HT-29 (cell line): ENCODE data around the gene TMEM191B. TPM values are rescaled to one million over a fixed set of nuclear protein-coding genes. Genes with fewer than 3 reads are reported as not detected.
"Not testable (repeated sequence)": the region's sequence is repeated elsewhere in the genome, so short reads cannot be mapped to it uniquely, and the experiment has no call there.

ENCODE experiments used
- DNase-seq: peaks from one replicate; pipeline ENCODE4 v3.0.0-alpha.2; 2015; ENCODE audit warnings: low spot score
- total RNA-seq: library from RNA; depleted of rRNA; stranded (reverse); fragments of >200 nt; shearing (Covaris generic); gene quantifications from 2 replicates; pipeline ENCODE4 v1.2.3, GENCODE V29; 2014; rRNA removed

Gene TMEM191B
- total RNA-seq, result 5.0 and 12.5 TPM in 2 replicates

DNA sequence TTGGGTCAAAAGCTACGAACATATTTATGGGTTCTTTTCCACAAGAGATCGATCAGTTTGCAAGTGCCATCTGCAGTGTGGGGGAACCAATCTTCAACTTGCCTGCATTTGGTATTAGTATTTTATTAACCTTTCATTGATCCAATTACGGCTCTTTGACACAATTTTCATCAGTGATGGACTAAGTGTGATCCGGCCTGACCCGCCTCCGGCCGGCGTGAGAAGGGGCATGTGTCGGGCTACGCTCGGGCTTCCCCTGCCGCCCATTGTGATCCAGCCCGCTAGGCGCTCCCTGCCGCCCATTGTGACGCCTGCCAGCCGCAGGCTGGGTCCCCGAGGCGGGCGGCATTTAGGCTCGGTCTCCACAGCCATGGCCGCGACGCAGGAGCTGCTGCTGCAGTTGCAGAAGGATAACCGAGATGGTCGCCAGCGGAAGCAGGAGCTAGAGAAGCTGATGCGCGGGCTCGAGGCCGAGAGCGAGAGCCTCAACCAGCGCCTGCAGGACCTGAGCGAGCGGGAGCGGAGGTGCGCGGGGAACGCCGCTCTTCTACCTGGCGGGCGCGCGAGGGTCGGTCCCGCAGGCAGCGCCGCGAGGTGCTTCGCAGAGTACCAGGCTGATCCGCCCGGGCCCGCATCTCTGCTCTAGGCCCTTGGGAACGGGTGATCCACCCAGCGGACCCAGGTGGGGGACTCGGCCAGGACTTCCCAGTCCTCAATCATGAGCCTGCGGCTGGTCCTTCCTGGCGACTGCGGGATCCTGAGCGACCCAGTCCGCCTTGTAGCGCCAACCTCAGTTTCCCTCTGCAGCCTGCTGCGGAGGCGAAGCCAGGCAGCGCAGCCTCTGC, at the start of gene TMEM191B:
Gene TMEM191B, plus strand, starts transcription at position 51 of the 845 bp plus-strand sequence. Its CDS starts 179 bp downstream, at position 230.
- DNase-seq, result not testable (repeated sequence)

DNA sequence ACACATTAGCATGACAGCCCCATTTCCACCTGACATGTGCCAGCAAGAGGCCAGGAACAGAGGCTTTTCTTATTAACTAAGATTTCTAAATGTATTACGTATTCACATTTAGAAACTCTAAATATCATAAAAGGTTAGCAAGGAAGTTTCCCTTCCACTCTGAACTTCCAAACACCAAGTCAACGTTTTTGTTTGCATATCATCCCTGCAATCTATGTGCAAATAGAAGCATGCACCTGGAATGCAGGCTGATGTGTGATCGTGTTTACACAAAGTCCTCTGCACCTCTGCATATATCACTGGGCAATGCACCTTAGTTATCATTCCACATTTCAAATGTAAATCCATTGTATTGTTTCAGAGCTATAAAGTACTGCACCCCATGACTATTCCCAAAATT, 31.4 kb upstream of the TMEM191B start:
- DNase-seq, result not testable (repeated sequence)

DNA sequence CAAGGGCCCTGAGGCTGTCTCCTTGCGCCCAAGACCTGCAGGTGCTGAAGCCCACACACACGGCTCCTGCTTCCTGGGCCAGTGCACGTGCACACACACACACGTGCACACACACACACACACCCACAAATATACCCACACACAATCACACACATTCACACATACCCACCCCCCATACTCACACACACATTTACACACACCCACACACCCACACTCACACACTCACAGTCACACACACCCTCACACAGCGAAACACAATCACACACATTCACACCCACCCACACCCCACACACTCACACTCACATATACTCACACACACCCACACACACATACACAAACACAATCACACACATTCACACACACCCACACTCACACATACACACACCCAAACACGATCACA, 16.3 kb upstream of the TMEM191B start:
- DNase-seq, result not testable (repeated sequence)

DNA sequence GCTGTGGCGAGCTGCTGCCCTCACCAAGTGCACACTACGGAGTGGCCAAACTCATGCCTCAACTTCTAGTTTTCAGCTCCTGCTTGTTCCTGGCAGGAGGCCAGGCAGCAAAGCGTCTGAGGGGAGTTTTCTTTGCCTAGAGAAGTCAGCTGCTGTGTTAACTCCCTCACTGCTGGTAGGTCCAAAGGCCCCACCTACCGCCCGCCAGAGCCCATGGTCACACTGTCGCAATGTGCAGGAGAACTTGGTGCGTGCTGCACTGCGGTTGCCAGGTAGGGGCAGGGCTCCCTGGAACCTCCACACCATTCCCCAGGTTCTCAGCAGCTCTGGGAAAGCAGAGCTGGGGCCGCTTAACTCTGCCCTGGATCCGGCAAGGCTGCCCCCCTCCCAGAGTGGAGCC, 15.2 kb upstream of the TMEM191B start:
- not testable (repeated sequence) for DNase-seq

DNA sequence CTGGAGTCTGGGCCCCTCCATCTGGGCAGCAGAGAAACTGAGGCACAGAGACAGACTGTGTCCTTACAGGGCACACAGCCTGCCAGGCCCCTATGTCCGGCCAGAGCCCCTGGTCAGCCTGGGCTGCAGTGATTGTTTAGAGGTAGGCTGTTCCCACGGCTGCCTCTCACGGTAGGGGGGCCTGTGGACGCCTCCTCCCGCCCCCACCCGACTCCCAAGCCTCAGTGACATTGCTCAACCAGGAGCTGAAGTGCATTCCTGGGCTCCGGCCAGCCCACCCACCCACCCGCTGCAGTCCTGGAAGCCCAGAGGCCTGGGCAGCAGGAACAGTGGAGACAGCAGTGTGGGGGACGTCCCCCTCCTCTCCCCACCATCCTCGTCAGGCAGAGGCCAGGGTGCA, 14.1 kb upstream of the TMEM191B start:
- not testable (repeated sequence) for DNase-seq

DNA sequence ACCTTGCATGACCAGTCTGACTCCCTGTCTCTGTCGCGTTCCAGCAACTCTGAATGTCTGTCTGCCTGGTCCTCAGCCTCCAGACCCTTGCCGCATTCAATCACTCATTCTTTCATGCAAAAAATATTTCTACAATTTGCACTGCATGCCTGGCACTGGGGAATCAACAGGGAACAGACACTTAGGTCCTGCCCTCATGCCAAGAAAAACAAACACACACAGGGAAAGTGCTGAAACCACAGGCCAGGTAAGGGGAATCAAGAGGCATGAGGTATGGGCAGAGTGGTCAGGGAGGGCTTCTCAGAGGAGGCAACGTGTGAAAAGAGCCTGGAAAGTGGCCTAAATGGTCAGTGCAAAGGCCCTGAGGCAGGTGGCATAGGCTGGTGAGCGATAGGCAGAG, 9.5 kb upstream of the TMEM191B start, which contains the start of gene GGTLC3:
Gene GGTLC3, minus strand, starts transcription at position 101 of the 400 bp plus-strand sequence. CDS start 264 bp downstream, outside the sequence.
- DNase-seq, result not testable (repeated sequence)

DNA sequence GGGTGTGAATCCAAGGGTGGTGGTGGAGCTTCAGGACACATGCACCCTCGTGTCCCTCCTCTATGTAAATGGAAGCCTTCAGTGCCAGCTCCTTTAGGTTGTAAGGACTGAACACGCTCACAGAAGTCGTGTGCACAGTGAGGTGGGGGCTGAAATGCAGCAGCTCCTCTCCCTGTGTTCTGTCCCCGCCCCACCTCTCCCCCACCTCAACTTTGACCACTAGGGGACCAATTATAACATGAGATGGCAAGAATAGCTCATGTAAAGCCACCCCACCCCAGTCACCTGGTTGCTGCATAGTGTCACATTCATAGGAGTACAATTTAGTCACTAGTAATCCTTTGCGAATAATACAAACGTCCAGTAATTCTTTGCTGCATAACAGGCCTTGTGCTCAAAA, 4.8 kb upstream of the TMEM191B start:
- DNase-seq, result not testable (repeated sequence)

DNA sequence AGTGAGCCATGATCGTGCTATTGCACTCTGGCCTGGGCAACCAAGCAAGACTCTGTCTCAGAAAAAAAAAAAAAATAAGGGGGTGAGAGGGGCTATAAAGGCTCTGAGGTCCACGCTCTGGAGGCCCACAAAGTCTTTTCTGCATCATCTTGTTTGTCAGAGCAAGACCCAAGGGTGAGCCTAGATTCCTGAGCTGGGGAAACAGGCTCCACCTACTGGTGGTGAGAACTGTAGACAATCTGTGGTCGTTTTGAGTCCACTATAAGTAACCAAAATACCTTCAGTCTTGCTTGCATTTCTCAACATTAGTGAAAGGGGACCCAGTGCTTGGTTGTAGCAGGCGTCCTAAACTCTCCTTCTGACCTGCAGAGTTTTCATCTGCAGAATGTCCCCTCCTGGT, 4.3 kb upstream of the TMEM191B start:
- not testable (repeated sequence) for DNase-seq

DNA sequence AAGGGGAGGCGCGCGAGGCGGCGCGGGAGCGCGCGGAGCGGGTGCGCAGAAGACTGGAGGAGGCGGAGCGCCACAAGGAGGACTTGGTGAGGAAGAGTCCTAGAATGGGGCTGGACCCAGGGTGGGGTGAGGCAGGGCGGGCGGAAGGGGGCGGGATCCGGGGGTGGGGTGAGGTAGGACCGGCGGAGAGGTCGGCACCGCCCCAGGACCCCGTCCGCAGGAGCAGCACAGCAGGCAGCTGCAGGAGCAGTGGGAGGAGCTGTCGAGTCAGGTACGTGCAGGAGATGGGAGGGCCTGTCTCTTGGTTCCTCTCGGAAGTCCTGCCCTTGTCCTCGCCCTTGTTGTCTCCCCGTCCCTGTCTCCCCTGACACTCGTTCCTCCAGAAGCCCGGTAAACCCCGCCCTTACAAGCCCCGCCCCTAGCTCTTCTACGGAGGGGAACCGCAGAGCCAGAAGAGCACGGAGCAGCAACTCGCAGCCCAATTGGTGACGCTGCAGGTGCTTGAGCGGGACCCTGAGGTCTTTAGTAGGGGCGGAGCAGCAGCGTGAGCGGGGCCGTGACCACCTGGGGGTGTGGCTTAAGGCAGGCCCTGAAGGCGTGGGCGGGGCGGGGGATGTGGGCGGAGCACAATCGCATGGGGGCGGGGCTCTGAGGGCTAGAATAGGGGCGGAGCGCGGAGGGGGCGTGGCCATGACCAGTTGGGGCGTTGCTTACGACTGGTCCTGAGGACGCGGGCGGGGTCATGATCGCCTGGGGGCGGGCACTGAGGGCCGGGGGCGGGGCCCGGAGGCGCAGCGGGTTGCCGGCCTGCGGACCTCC, 1.2 kb downstream of the TMEM191B start:
- peak; percentile 28 for DNase-seq

DNA sequence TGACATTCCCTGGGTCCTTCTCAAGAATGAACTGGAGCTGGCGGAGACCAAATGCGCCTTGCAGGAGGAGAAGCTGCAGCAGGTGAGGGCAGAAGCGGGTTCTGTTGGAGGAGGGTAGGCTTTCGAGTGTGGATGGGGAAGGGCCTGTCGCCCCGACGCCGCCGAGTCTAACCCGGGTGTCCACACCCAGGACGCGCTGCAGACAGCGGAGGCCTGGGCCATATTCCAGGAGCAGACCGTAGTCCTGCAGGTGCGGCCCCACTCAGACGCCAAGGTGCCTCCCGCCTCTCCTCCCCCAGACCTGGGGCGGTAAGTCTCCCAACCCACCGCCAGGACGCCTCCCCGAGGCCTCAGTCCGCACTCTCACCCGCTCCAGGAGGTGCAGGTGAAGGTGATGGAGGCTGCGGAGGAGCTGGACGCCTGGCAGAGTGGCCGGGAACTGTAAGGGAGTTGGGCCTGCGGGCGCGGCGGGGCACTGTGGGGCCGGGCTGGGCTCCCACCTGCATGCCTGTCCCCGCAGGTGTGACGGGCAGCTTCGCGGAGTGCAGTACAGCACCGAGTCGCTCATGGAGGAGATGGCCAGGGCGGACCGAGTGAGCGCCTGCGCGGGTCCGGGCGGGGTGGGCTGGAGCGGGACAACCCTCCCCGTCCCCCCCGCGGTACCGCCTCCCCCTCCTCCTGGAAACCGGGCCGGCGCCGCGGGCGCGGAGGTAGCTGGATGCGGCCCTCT, 2.0 kb downstream of the TMEM191B start:
- DNase-seq, result not testable (repeated sequence)

DNA sequence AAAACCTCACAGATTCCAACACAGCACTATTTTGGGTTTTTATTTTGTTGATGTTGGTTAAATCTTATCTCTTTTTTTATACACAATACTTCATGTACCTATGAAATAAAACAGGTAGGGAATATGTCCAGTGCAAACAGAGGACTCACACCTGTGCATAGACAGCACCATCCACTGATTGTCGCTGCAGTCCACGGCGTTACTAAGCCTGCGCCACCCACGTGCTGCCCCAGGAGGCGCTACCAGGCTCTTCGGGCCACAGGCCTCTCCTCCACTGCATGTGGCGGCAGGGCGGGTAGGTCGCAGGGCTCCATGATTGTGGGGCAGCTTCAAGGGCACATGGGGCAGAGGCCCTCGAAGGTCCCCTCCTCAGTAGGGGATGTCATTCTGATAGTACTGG, 6.0 kb downstream of the TMEM191B start:
- DNase-seq, result not testable (repeated sequence)

DNA sequence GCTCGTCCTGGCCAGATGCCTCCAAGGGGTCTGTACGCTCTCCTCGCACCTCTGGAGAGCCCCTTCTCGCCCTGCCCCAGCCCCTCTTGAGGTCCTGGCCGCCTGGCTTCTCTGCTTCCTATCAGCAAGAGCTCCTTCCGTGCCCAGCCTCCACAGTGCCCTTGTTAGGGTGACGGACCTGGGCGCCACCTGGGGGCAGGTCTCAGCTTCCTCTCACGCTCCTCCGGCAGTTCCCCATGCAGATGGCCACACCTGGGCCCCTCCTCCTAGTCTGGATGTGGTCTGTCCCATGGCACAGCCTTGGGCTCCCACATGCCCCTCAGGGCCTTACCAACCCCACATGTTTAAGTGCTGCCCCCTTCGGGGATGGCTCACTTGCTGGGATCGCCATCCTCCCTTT, 6.7 kb downstream of the TMEM191B start:
- not testable (repeated sequence) for DNase-seq

DNA sequence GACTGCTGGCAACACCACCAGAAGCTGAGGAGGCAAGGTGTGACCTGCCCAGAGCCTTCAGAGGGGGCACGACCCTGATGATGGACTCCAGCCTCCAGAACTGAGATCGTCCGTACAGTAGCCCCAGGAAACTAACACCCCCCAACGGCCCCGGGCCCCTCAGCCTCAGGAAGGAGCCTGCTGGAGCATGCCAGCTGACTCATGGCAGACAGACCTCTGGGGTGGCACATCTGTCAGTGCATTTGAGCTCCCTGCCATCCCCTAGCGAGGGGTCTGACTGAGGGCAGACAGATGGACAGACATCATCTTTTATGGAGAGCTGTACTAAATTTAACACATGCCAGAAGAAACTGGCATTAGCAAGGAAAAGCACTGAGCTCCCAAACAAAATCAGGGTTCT, 12.4 kb downstream of the TMEM191B start:
- not testable (repeated sequence) for DNase-seq

DNA sequence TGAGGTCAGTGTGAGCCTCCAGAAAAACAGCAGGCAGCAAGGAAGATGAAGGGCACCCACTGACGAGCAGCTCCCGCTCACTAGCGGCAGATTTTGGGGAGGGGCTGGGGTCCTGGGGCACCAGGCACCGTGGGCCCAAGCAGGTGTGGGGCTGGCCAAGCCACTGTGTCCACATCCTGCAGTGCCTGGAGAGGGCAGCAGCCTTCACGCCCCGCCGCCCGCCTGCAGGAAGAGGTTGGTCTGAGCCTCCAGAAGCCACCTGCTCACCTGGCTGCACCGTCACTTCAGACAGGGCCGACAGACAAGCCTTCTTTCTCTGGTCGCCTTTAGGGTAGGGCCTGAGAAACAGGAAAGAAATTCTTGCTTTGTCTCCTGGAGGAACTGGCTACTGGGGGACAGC, 15.8 kb downstream of the TMEM191B start:
- DNase-seq, result not testable (repeated sequence)

DNA sequence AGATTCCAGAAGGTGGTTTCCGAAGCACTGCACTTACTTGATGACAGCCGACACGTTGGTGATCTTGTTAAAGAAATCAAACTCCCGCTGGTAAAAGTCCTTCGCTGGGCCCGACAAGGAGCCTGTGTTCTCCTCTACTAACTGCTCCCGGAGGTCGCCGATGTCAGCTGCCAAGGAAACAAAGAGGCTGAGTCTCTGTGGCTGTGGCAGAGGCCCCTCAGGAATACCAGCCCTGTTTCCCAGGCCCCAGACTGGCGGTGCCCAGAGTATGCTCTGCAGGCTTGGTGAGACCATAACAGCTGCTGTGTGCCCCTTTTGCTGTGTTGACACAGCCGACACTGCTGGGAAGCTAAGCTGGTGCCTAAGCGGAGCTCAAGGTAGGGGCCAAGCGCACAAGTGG, 17.0 kb downstream of the TMEM191B start:
- DNase-seq, result not testable (repeated sequence)

DNA sequence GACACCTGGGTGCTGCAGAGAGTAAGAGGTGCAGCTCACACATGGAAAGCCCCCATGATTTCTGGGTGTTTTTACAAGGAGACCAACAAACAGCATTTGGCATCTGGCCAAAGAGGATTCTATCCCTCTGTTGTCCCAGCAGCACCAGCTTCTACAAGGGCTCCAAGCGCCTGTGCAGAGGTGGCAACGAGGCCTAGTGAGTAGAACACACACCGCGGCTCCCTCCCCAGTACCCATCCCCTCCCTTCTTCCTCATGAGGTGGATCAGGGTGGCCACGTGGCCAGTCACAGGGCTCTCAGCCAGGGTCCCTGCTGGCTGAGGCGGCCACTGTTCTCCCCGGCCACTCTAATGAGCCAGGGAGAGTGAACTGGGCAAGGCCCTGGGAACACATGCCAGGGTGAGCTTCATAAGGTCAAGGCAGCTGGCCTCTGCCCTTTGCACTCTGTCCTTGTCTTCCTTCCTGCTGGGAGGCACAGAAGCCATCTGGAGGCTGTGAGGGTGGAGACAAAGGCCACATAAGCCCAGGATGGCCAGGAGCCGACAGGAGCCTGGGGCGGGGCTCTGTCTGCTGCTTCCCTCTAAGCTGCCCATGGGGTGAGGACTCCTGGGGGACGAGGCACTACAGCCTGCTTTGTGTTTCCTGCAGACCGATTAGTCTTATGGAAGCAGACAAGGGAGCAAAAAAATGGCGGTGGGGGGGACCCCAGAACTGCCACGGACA, 22.0 kb downstream of the TMEM191B start:
- DNase-seq, result not testable (repeated sequence)

DNA sequence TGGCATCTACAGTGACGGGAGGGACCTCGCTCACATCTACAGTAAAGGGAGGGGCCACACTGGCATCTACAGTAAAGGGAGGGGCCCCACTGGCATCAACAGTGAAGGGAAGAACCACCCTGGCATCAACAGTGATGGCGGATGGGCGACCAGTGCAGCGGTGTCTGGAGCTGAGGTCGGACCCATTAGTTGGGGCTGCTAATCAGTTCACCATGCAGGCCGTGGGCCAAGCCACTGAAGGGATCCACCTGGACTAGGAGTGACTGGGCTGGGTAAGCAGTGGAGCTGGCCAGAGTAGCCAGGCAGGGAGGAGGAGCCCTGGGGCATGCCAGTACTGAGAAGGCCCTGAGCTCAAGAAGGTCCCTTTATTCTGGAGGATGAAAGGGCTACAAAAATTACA, 23.4 kb downstream of the TMEM191B start:
- not testable (repeated sequence) for DNase-seq

DNA sequence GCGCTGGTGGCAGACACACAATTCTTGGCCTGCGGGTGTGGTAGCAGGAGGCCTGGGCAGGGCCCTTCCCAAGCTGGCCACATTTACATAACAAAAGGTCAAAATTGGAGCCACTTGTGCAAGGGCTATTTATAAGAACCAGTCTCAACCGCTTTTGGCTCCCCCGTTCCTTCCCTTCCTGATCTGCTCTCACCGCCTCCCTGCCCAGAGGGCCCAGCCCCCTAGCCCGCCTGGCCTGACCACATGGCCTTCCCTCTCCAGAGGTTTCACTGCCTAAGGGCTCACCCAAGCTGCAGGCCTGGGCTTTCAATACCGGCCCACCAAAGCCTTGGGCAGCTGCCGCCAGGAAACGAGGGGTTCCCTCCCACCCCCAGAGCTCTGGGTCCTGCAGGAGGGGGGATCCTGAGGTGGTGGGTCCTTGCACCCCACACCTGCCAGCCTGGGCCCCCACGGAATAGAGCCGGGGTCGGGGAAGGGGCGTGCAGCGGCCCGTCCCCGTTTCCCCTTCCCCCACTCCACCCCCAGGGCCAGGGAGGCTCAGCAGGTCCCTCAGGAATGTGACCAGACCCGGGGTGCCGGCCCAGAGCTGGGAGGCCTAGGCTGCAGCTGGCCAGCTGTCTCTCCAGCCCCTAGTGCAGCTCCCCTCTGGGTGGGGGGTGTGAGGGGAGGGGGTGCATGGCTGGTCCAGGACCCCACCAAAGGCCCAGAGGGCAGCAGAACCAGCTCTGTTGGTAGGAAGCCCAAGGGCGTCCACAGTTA, 25.4 kb downstream of the TMEM191B start:
- not testable (repeated sequence) for DNase-seq

DNA sequence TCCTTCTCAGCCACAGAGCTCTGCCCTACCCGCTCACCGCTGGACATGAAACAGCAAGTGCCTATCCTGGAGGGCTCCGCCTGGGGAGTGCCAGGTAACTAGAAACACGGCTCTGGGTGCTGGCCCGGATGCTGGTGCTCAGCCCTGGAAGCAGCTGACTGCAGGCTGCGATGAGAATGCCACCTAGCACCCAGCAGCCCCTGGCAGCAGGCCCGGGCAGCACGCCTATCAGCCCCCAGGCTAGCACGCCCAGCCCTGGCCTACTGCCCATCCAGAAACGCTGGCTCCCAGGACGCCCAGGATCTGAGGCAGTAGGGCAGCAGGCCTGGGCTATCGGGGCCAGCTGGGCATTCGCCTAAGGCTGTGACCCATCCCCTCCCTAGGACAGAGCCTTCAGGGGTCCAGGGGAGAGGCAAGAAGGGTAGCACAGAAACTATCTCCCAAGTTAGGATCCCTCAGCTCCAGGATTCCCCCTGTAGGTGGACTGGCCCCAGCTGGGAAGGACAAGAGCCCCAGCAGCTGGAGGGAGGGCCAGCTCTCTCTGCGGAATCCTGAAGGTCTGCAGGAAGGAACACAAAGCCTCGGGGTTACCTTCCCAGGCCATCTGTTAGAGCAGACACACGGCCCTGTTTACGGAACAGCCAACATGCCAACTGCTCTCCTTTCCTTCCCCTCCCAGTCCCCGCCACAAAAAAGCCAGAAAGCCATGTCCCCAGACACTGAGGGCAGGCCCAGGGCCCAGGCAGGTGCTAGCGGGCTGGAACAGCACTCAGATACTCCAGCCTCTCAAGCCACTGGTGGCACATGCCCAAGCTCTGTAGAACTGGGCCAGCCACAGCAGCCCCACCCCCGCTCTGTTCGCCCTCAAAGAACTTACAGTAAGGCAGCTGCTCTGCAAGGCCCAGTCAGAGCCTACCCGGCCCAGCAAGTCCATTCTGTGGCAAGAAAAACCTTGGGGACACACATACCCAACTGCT, 27.0 kb downstream of the TMEM191B start:
- DNase-seq, result not testable (repeated sequence)
